Smooth muscle cell (in vitro differentiated cells): ENCODE results near the gene PALLD. TPM values are rescaled to one million over a fixed set of nuclear protein-coding genes. Genes with fewer than 3 reads are reported as not detected.

ENCODE experiments used
- DNase-seq: peaks from one replicate; lab custom pipeline; 2025; ENCODE audit not compliant: unreplicated experiment; lab: John Stamatoyannopoulos, UW
- H2AFZ ChIP-seq: fragments of 200-600 bp; sonication (generic); 2 replicates; pipeline ENCODE4 v1.6.0; 2016; ENCODE audit warnings: antibody characterized with exemption, low read depth, mild to moderate bottlenecking
- H3F3A ChIP-seq: fragments of 200-600 bp; sonication (generic); 2 replicates; pipeline ENCODE4 v1.6.0; 2017; ENCODE audit warnings: antibody characterized with exemption, low read depth
- H3K27ac ChIP-seq: fragments of 200-600 bp; sonication (generic); 2 replicates; pipeline ENCODE4 v1.5.1; 2016; ENCODE audit warnings: low read depth, mild to moderate bottlenecking
- H3K27me3 ChIP-seq: fragments of 200-600 bp; sonication (generic); 2 replicates; pipeline ENCODE4 v1.6.1; 2016; ENCODE audit warnings: low read depth, mild to moderate bottlenecking
- H3K36me3 ChIP-seq: fragments of 200-600 bp; sonication (generic); 2 replicates; pipeline ENCODE4 v1.5.1; 2016; ENCODE audit warnings: low read depth
- H3K4me1 ChIP-seq: fragments of 200-600 bp; sonication (generic); 2 replicates; pipeline ENCODE4 v1.5.1; 2016; ENCODE audit warnings: low read depth
- H3K4me2 ChIP-seq: fragments of 200-600 bp; sonication (generic); 2 replicates; pipeline ENCODE4 v1.6.0; 2016; ENCODE audit warnings: mild to moderate bottlenecking
- H3K4me3 ChIP-seq: fragments of 200-600 bp; sonication (generic); 2 replicates; pipeline ENCODE4 v1.5.1; 2016; ENCODE audit warnings: mild to moderate bottlenecking
- H3K79me2 ChIP-seq: fragments of 200-600 bp; sonication (generic); 2 replicates; pipeline ENCODE4 v1.6.0; 2016; ENCODE audit warnings: low read depth, mild to moderate bottlenecking
- H3K9ac ChIP-seq: fragments of 200-600 bp; sonication (generic); 2 replicates; pipeline ENCODE4 v1.6.0; 2016; ENCODE audit warnings: low read depth
- H3K9me3 ChIP-seq: fragments of 200-600 bp; sonication (generic); replicated peaks from 2 replicates; pipeline ENCODE4 v1.5.1; 2016; ENCODE audit warnings: low read depth
- H4K20me1 ChIP-seq: fragments of 200-600 bp; sonication (generic); 2 replicates; pipeline ENCODE4 v1.6.0; 2016; ENCODE audit warnings: low read depth
- WGBS: methylation state at CpG from one replicate; pipeline ENCODE4 v1.1.7; 2016; ENCODE audit warnings: low lambda C conversion rate; 5-methylcytosine and 5-hydroxymethylcytosine counted together
- polyA plus RNA-seq: library from polyadenylated mRNA; unstranded; fragments of >200 nt; fragmentation: Nextera tagmentation; extraction: Ambion mirVana; gene quantifications from 2 replicates; pipeline ENCODE4 v1.2.1, GENCODE V29; 2016
- total RNA-seq: library from RNA; depleted of rRNA; stranded (reverse); fragments of >200 nt; gene quantifications from 2 replicates; pipeline ENCODE4 v1.2.3, GENCODE V29; 2014
- TF ChIP-seq, protein P1 (sequence below): fragments of 200-600 bp; sonication (generic); IDR thresholded peaks from 2 replicates; pipeline ENCODE4 v1.5.1; 2017; ENCODE audit warnings: borderline replicate concordance, mild to moderate bottlenecking, antibody characterized with exemption; ENCODE audit not compliant: insufficient read depth, poor library complexity, severe bottlenecking

PALLD gene
- total and polyA plus RNA-seq, 2 experiments from 2014 or later, result 354 to 415 TPM

DNA sequence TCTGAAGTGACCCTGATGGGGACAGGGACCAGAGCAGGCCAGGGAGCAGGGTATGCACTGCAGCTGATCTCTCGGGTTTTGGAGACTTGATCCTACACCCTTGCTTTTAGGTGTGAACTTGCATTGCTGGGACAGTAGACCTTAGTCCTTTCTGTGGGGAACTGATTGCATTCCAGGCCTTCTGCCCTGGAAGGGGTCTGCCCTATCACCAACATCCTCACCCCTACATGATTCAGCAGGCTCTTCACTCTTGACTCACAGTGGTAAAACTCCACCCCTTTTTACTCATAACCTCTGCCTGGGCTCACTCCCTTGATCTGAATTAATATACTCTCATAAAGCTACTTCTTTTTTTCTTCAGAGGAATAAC, 10.0 kb upstream of the PALLD start:
- H3K79me2 ChIP-seq, result no peaks in the 10 kb centered on the region
- peak overlapping the region; percentile 43 for H3K9ac ChIP-seq
- H3K9me3 ChIP-seq, result no peaks in the 10 kb centered on the region
- H3K27ac ChIP-seq, result peak overlapping the region; percentile 75
- DNase-seq, result no peak
- H3F3A ChIP-seq, result no peaks in the 10 kb centered on the region
- no peaks in the 10 kb centered on the region for H4K20me1 ChIP-seq
- no peak overlapping the region for H3K4me2 ChIP-seq
- no peak overlapping the region for H3K4me3 ChIP-seq
- H3K4me1 ChIP-seq, result peaks cover 3% of the 10 kb centered on the region
- 73% methylated on average over 1 of the region's 1 CpG for WGBS
- H2AFZ ChIP-seq, result no peak overlapping the region
- TF ChIP-seq, protein P1, sequence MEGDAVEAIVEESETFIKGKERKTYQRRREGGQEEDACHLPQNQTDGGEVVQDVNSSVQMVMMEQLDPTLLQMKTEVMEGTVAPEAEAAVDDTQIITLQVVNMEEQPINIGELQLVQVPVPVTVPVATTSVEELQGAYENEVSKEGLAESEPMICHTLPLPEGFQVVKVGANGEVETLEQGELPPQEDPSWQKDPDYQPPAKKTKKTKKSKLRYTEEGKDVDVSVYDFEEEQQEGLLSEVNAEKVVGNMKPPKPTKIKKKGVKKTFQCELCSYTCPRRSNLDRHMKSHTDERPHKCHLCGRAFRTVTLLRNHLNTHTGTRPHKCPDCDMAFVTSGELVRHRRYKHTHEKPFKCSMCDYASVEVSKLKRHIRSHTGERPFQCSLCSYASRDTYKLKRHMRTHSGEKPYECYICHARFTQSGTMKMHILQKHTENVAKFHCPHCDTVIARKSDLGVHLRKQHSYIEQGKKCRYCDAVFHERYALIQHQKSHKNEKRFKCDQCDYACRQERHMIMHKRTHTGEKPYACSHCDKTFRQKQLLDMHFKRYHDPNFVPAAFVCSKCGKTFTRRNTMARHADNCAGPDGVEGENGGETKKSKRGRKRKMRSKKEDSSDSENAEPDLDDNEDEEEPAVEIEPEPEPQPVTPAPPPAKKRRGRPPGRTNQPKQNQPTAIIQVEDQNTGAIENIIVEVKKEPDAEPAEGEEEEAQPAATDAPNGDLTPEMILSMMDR, result no peak
- H3K36me3 ChIP-seq, result no peaks in the 10 kb centered on the region
- no peaks in the 10 kb centered on the region for H3K27me3 ChIP-seq

DNA sequence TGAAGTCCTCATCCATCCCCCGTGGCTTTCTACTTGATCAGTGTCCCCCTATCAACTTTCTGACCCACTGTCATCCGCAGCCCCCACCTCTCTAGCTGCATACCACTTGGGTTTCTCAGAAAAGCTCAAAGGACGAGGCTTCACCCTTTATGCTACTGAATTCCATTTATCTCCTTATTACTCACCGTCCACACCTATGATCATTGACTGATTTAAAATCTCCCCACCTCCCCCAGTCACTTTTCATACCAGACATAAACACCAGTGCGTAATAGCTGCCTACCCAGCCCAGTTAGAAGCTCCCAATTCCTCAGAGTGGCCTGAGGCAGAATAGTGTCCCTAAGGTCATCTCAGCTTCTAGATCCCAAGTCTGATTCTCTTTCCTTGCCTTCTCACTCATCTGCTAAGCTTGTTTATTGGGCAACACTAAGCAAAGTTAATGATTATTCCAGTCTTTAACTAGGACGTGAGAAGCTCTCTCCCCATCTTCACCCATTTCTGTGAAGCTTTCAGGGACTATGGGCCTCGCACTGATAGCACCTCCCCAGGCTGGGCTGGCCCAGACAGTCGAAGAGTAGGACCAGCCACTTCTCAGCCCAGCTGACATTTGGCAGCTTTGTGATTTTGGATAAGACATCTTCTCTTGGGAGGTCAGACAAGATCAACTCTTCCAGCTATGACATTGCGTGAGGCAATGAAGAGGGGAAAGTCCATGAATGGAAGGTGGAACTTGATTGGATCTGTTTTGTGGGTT, 9.4 kb upstream of the PALLD start:
- TF ChIP-seq, protein P1, result no peak
- Histone ChIP-seq H3F3A (no peaks in the 10 kb centered on the region), H3K4me3 (no peak overlapping the region), H3K4me1 (peaks cover 3% of the 10 kb centered on the region), H3K4me2 (no peak overlapping the region), H2AFZ (no peak overlapping the region), H3K27ac (peak overlapping the region; percentile 75), H3K9ac (peak overlapping the region; percentile 17), H4K20me1 (no peaks in the 10 kb centered on the region), H3K27me3 (no peaks in the 10 kb centered on the region), H3K36me3 (no peaks in the 10 kb centered on the region), H3K79me2 (no peaks in the 10 kb centered on the region), H3K9me3 (no peaks in the 10 kb centered on the region)
- no peak for DNase-seq
- WGBS, result 58% methylated on average over 9 of the region's 9 CpGs

DNA sequence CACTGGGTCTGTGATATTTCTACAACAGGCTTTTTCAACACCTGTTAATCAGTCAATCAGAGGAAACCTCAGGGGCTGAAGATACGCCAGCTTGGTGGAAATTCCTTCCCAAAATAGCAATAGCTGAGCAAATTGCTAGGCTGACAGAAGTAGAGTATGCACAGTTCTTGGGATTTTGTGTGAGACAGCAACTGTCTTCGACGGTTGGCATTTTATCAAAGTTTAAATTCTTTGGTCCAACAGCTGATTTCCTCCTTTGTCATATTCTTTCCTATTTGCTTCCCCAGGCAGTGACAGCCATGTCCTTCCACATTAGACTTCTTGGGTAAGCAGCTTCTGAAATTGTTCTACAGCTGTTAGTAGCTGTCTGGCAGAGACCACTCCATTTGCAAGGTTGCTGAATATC, 8.0 kb upstream of the PALLD start:
- no peak overlapping the region for H3K9ac ChIP-seq
- H3K4me3 ChIP-seq, result no peak overlapping the region
- no peak overlapping the region for H3K4me2 ChIP-seq
- H3F3A ChIP-seq, result no peaks in the 10 kb centered on the region
- no peak for DNase-seq
- no peaks in the 10 kb centered on the region for H3K79me2 ChIP-seq
- peaks cover 3% of the 10 kb centered on the region for H3K4me1 ChIP-seq
- WGBS, result 34% methylated on average over 3 of the region's 3 CpGs
- H3K9me3 ChIP-seq, result no peaks in the 10 kb centered on the region
- no peak overlapping the region for H2AFZ ChIP-seq
- H4K20me1 ChIP-seq, result no peaks in the 10 kb centered on the region
- H3K27ac ChIP-seq, result no peak overlapping the region
- TF ChIP-seq, protein P1, result no peak
- H3K27me3 ChIP-seq, result no peaks in the 10 kb centered on the region
- no peaks in the 10 kb centered on the region for H3K36me3 ChIP-seq

DNA sequence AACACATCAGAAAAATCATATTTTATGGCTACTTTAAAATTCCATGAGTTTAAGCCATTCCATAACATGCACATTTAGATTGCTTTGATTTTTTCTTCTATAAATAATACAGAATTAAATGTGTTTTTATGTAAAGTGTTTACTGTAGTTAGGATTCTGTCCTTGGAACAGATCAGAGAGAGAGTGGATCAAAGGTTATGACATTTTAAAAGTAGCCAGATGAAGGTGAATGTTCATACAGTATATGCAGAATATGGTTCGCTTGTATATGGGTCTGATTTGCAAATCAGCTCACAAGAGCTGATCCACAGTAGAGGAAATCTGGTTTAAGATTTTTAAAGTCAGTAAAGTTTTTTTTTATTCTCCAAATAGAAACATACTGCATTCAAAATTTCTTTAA, 7.2 kb upstream of the PALLD start:
- no peaks in the 10 kb centered on the region for H3K27me3 ChIP-seq
- no peaks in the 10 kb centered on the region for H3K9me3 ChIP-seq
- no peaks in the 10 kb centered on the region for H3K79me2 ChIP-seq
- no peak overlapping the region for H3K4me2 ChIP-seq
- WGBS, result 100% methylated on average over 1 of the region's 1 CpG
- H3K27ac ChIP-seq, result no peak overlapping the region
- no peak overlapping the region for H3K4me3 ChIP-seq
- peaks cover 3% of the 10 kb centered on the region for H3K4me1 ChIP-seq
- TF ChIP-seq, protein P1, result no peak
- H4K20me1 ChIP-seq, result no peaks in the 10 kb centered on the region
- no peak for DNase-seq
- no peaks in the 10 kb centered on the region for H3F3A ChIP-seq
- no peaks in the 10 kb centered on the region for H3K36me3 ChIP-seq
- H2AFZ ChIP-seq, result no peak overlapping the region
- no peak overlapping the region for H3K9ac ChIP-seq
